ENCODE data around the gene TSPAN15.

DNA sequence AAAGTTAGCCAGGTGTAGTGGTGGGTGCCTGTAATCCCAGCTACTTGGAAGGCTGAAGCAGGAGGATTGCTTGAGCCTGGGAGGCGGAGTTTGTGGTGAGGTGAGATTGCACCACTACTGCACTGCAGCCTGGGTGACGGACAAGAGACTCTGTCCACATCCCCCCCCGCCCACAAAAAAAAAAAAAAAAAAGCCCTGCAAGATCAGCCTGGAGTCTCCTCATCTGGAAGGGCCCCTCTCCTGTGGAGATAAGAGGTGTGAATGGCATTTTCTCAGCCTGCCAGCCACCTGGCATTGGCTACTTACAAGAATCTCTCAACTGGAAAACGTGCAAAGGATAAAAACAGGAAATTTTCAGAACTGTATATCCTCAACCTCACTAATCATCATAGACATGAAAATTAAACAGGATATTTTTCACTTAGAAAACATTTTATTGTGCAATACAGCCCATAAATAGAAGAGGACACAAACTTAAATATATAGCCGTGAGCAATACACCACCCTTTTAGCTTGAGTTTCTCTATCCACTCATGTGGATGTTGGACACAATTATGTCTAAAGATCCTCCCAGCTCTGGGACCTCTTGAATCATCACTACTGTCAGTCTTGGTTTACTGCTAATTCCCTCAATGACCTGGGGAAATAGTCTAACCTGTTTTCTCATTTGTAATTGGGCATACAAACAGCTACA, 11.3 kb upstream of the TSPAN15 start:
- TF ChIP-seq EZH2 (IDR thresholded peaks at IDR 0.05; ENCODE audit: borderline replicate concordance, low read depth, low read length, severe bottlenecking): no peak
- TF ChIP-seq, protein P1, sequence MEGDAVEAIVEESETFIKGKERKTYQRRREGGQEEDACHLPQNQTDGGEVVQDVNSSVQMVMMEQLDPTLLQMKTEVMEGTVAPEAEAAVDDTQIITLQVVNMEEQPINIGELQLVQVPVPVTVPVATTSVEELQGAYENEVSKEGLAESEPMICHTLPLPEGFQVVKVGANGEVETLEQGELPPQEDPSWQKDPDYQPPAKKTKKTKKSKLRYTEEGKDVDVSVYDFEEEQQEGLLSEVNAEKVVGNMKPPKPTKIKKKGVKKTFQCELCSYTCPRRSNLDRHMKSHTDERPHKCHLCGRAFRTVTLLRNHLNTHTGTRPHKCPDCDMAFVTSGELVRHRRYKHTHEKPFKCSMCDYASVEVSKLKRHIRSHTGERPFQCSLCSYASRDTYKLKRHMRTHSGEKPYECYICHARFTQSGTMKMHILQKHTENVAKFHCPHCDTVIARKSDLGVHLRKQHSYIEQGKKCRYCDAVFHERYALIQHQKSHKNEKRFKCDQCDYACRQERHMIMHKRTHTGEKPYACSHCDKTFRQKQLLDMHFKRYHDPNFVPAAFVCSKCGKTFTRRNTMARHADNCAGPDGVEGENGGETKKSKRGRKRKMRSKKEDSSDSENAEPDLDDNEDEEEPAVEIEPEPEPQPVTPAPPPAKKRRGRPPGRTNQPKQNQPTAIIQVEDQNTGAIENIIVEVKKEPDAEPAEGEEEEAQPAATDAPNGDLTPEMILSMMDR (IDR thresholded peaks at IDR 0.05; ENCODE audit: borderline replicate concordance, extremely low read depth, low read length, poor library complexity, severe bottlenecking): no peak

Measured in DND-41 (cell line).